GM13976 (cell line): Measurements from ENCODE around the gene TRIM15.

Experiments used
- DNase-seq: peaks from one replicate; pipeline ENCODE4 v3.0.0; 2012; ENCODE audit warnings: low spot score
- CTCF ChIP-seq: IDR thresholded peaks from 2 replicates; pipeline ENCODE4 v1.5.1; 2012; ENCODE audit warnings: borderline replicate concordance, mild to moderate bottlenecking; ENCODE audit not compliant: insufficient read depth; ENCODE audit errors: extremely low read depth, missing control alignments, control extremely low read depth
- in situ Hi-C: fragments of 300-500 bp; cut with MboI; formaldehyde crosslinking; loops from one replicate; pipeline ENCODE4 v1.12.0; 2022; ENCODE audit warnings: low sequenced_read_pairs, mixed read lengths, inconsistent platforms; ENCODE audit not compliant: unreplicated experiment

Gene TRIM15

GRCh38 chr6:30206799-30207618, 43.7 kb downstream of the TRIM15 start:
- DNase-seq = no peak
- no peak for TF ChIP-seq CTCF
- in situ Hi-C loops = no loop called here

- DNase-seq = no peak
- TF ChIP-seq CTCF = no peak
- in situ Hi-C loops = no loop called here
Observed at GRCh38 chr6:30207619-30208295, 44.4 kb downstream of the TRIM15 start.

GRCh38 chr6:30211306-30211705, 48.0 kb downstream of the TRIM15 start:
- no peak for DNase-seq
- in situ Hi-C loops = no loop called here
- no peak for TF ChIP-seq CTCF

GRCh38 chr6:30211899-30212298, 48.6 kb downstream of the TRIM15 start:
- in situ Hi-C loops = no loop called here
- no peak for DNase-seq
- TF ChIP-seq CTCF = no peak

GRCh38 chr6:30212865-30213666, 49.7 kb downstream of the TRIM15 start, which contains the start of gene TRIM26:
TRIM26 (minus strand) TSS chr6:30213406; CDS start chr6:30199103, 14,303 bp downstream.
- in situ Hi-C loops = no loop called here
- peak; percentile 99 for DNase-seq
- no peak for TF ChIP-seq CTCF

- in situ Hi-C loops = no loop called here
- TF ChIP-seq CTCF = no peak
- DNase-seq = no peak
Observed at GRCh38 chr6:30213667-30213956, 50.3 kb downstream of the TRIM15 start.
